AG09319 (cell line): ENCODE results near the gene OGA.

Source experiments
- DNase-seq: peaks from one replicate; pipeline ENCODE4 v3.0.0-alpha.2; 2010; ENCODE audit warnings: low read depth; ENCODE audit errors: extremely low read depth
- CTCF ChIP-seq: IDR thresholded peaks from 2 replicates; pipeline ENCODE4 v1.5.1; 2011; ENCODE audit warnings: low read depth, mild to moderate bottlenecking, inconsistent platforms, low read length, moderate library complexity

OGA gene

GRCh38 chr10:101778151-101778780 is 40.0 kb downstream of the OGA start:
- DNase-seq = no peak
- TF ChIP-seq CTCF = no peak

GRCh38 chr10:101777619-101778145 is 40.6 kb downstream of the OGA start:
- no peak for TF ChIP-seq CTCF
- DNase-seq = no peak

DNA sequence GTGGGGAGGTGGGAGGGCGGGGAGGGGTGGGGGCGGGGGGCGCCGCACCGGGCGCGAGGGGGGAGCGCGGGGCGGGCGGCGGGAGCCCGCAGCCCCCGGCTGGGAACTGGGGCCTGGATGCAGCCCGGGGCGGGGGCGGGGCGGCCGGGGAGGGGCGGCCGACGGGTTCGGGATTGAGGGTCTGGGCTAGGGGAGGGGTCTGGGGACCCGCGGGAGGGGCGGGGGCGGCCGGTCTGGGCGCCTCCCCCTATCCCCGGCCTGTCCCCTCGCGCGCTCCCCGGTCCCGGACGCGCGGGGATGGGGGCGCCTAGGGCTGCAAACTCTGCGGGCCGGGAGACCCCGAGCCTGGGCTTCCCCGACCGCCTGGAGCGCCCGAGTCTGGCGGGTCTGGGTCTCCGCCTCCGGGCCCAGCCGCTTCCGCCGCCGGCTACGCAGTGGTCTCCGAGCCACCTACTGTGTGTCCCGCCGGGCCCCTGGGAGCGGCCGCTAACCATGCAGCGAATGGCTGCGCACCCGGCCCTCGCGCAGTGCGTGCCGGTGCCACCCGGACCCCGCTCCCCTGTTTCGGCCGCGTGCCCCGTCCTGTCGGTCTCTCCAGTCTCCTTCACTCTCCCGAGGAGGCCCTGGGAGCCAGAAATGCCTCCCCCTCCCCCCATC is 42.0 kb downstream of the OGA start:
- no peak for TF ChIP-seq CTCF
- DNase-seq = no peak

DNA sequence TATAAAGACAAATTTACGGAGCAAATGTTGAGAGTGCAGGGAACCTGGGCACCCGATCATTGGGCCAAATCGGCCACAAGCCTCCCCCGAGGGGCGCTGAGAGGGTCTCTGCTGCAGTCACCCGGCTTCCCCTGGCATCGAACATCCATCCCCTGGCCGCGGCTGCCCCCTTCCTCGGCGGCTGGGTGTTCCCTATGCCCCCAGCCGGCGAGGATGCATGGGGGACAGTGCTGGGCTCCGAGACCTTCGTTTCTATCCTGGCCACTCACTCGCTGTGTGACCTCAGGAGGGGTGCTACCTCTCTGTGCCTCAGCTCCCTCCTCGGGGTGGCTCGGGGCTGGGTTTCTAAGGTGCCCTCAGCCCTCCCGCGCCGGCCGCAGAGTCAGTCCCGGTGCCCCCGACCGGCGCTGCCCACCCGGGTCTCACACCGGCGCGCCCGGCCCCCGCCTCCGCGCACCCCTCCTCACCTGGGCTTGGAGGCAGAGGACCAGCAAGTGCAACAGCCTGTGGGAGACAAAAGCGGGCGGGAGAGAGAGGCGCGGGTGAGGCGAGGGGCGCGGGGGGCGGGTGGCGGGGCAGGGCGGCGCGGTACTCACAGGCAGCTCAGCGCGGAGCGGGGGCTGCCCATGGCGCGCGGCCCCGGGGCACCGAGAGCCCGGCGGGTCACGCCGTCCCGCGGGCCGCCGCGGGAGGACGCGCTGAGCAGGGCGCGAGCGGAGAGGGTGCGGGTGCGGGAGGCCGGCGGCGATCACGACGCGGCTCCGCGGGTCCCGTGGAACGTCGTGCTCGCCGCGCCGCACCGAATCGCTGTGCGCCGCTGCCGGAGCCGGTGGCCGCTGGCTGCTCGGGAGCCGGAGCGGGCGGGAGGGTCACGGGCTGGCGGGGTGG is 42.7 kb downstream of the OGA start, which contains the start of gene FGF8:
TSS of gene FGF8 (minus strand) at position 842 of the 888 bp plus-strand sequence. CDS start at position 628, 214 bp downstream.
- DNase-seq = no peak
- TF ChIP-seq CTCF = no peak

DNA sequence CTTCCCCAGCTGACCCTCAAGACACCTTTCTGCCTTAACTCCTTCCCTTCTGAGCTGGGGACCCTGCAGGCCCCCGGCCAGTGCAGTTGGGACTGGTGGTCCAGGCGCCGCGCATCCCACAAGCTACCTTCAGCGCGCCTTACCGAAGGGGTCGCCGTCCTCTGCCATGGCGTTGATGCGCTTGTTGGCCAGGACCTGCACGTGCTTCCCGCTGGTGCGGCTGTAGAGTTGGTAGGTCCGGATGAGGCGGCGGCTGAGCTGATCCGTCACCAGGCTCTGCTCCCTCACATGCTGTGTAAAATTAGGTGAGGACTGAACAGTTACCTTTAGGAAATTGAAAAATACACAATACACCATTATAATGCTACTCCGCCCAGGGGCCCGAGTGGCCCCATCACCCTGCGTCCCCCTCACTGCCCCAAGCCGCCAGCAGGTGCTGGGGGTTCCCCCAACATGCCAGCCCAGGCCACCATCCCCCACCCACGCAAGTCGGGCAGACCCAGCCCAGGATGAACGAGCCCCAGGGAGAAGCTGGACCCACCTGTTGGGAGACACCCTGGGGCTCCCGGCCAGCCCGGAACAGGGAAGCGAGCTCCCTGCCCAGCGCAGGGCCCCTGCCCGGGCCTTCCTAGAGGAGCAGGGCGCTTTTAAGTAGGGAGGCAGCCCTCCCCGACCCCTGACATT is 43.5 kb downstream of the OGA start:
- no peak for TF ChIP-seq CTCF
- no peak for DNase-seq

DNA sequence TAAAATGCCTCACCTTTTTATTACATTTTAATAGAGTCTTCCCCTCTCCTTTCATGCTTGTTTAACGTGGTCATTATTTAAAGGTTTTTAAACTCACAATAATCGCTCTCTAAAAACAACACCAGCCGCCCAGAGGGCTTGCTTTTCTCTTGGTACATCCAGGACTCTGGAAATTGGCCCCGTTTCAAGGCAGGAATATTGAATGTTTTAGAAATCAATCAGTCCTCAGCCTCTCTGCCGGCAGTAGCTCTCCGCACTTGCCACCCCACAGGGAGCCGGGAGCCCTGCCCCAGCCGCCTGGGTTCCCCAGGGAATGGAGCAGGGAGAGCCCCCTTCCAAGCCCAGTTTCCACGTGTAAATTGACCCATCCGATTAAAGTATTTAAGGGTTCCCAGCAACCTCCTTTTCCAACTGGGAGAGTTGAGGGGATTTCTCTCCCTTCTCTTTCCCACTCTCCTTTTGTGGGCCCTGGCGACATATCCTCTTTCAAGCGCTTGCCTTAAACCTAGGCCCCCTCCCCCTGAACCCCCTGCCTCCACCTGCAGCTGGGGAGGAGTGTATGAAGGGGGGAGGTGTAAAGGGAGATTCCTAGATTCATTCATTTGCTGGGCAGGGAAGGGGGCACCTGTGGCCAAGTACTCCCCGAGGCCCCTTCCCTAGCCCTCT is 44.2 kb downstream of the OGA start:
- no peak for TF ChIP-seq CTCF
- no peak for DNase-seq
